Measurements from ENCODE around the gene BCAS3.
"Not testable (repeated sequence)": the region's sequence is repeated elsewhere in the genome, so short reads cannot be mapped to it uniquely, and the experiment has no call there.

BCAS3 gene

DNA sequence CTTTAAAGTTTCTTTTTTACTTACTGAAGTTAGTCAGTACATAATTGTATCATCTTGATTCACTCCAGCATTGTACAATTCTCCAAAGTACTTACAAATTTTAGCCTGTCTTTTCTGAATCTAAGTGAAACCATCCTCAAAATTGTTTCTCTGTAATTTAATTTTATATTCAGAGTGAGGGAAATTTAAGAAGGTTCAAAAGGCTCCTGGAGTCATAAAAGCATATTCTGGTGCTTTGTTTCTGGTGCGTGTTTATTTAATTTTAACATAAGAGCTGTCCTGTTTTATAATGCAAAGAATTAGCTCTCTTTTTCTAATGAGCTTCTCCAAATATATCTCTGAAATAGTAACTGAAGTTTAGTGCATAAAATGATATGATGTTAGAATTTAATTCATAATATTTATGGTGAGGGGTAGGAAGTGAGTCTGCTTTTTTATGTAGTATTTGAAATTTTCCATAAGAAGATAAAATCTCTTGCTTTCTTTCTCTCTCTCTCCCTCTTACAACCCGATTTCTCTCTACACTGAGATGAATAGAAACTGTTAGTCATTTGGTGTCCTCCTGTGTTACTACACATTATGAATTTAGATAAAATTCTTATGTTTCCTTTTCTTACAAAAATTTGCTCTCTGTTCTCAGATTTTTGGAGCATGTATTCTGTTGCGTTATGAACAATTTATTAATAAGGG lies 339.8 kb downstream of the BCAS3 start:
- no peak for FAIRE-seq

DNA sequence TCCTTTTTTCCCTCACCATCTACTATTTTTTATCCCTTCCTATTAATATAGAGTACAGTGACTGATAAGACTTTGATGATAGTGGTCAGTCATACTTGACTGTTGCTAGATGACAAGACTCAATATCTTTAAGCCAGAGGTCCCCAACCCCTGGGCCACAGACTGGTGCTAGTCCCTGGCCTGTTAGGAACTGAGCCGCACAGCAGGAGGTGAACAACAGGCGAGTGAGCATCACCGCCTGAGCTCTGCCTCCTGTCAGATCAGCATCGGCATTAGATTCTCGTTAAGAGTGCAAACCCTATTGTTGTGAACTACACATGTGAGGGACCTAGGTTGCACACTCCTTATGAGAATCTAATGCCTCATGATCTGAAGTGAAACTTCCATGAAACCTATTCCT lies 341.3 kb downstream of the BCAS3 start:
- no peak for FAIRE-seq

DNA sequence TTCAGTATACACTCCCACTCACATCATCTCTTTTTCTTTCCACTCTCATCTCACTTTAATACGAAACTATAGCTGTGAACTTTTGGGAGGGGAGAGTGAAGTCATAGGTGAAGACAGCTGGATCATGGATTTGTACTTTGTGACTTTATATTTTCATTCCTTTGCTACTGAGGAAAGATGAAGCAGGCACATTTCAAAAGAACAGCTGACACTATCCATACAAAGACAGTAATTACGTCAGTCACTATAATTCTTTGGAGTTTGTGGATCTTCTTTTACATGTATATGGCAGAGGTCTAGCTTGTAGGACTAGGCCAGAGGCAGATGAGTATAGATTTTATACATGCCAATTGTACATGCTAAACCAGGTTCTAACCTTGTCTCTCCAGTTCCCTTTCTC lies 346.3 kb downstream of the BCAS3 start:
- no peak for FAIRE-seq

DNA sequence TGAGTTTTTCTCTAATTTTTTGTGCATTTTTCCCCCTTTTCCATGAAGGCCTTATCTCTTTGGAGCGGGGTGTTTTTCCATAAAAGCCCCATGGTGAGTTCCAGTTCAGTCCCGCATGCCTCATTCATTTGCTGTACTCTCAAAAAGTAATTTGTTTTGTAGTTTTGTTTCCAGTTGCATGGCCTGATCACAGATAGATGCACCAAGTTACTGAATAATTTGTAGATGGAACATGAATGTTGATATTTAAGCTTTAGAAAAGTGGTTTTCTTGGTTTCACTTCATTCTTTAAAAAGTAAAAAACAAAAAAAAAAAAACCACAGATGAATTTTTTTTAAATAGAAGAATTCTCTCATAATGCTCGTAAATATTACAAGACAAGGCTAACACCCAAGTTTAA lies 349.2 kb downstream of the BCAS3 start:
- FAIRE-seq, result no peak

DNA sequence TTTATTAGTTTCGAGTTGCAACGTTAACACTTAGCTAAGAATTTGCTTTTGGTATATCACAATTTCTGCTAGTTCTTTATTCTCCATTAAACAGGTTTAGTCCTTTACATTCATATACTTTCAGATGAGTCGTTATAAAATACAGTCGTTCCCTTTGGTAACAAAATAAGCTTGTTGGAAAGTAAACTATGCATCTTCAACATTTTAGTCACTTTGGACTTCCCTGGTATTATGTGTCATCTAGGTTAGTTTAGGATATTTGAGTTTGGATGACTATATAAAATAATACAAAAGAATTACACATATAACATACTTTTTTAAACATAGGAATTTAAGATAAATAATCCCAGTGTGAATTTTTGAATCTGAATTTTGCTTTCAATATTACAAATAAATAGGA lies 351.5 kb downstream of the BCAS3 start:
- FAIRE-seq, result no peak

DNA sequence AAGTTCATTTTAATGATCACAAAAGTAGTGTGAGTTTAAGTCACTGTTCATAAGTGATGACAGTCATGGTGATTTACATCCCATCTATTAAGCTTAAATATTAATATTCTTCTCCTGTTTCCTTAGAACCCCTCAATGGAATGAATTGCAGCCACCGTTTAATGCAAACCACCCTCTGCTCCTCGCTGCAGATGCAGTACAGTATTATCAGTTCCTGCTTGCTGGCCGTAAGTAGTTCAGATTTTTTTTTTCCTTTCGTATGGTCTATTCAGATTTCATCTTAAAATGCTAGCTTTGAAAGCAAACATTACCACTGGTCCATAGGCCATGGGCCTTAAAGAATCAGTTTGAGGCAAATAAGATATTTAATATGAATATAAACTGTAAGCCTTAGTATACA lies 363.0 kb downstream of the BCAS3 start:
- no peak for FAIRE-seq

DNA sequence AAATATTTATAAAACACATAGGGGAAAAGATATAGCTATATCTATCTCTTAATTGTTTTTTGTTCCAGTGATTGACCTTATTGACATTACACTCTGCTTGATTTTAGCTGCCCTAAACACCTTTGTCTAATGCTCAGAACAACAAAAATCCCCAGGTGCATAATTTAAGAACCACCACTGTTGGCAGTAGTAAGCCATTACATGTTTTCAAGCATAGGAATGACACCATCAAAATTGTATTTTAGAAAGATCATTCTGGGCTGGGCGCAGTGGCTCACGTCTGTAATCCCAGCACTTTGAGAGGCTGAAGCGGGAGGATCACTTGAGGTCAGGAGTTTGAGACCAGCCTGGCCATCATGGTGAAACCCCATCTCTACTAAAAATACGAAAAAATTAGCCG lies 364.7 kb downstream of the BCAS3 start:
- not testable (repeated sequence) for FAIRE-seq

DNA sequence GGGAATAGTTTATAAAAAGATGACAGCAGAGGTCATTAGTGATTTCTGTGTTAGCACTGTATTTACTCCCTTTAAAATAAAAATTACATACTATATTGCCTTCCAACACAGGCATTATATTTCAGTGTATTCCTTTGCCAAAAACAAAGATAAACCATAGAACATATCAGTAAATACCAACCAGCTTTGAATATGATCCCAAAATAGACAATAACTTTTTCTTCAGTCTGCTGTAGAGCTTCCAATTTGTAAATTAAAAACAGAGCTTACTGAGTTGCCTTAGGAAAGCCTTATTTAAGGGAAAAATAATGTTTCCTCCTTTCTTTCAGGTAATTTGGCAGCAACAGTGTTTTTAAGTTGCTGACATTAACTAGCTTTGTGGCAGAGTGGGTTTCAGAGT lies 369.9 kb downstream of the BCAS3 start:
- no peak for FAIRE-seq

DNA sequence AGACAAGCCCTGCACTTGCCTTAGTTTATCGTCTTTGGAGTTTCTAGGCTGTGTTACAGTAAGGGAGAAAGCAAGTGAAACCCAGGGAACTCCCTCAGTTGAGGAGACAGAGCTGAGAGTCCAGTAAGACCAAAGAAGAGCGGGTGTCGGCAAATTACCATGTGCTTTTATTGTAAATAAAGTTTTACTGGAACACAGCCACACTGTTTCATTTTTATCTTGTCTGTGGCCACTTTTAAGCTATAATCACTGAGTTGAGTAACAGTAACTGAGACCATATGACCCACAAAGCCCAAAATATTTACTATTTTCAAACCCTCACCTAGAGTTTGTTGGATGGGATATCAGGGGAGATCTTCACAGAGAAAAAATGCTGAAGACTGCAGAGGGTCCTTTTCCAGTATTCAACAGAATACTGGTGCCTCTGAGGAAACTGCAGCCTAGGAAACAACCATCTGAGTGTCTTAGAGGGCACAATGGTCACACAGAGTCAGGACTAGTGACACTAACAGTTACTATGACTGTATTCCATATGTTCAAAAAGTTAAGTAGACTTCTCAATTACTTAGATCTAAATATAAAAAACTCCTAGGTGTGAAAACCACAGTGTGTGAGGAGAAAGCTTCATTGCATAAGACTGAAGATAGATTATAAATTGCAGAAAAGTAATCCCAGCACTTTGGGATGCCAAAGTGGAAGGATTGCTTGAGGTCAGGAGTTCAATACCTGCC lies 370.9 kb downstream of the BCAS3 start:
- FAIRE-seq, result no peak

DNA sequence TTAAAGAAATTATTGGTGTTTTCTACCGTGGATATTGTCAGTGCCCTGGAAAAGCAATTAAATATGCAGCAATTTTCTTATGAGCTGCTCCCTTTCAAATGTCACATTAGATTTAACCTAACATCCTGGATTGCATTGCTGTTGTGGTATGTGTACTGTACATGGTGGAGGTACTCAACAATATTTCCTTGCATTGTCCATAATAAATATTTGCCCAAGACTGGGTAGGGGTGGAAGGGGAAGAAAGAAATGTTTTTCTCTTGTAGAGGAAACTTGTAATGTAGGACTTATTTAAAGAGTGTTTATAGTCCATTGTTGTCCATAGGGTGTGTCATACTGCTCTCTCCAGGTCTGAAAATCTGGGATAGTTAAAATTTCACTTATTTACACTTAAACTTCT lies 375.8 kb downstream of the BCAS3 start:
- FAIRE-seq, result no peak

DNA sequence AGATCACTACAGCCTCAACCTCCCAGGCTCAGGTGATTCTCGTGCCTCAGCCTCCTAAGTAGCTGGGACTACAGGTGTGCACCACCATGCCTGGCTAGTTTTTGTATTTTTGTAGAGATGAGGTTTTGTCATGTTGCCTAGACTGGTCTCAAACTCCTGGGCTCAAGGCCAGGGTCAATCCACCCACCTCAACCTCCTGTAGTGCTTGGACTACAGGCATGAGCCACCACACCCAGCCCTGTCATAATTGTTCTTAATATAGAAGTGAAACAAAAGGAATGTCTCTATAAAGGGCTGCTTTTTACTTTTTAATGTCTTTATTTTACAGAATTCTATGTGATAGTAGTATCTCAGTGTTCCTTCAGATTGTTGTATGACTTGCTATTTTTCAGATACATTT lies 376.8 kb downstream of the BCAS3 start:
- FAIRE-seq, result no peak

DNA sequence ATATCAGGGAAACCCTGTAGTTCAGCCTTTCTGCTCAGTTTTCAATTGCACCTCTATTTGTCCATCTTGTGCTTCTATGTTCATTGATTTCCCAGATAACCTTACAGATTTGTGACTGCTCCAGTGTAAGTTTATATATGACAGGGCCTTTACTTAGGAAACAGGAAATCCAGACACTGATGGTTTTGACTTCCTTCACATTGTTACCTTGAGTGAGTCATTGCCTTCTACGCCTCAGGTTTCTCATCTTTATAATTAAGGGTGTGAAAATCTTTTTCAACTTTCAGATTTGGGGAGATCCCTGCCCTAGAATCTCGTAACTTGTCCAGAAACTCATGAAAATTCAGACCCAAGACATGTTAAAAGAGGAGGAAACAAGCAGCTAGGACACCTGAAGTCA lies 379.6 kb downstream of the BCAS3 start:
- no peak for FAIRE-seq

DNA sequence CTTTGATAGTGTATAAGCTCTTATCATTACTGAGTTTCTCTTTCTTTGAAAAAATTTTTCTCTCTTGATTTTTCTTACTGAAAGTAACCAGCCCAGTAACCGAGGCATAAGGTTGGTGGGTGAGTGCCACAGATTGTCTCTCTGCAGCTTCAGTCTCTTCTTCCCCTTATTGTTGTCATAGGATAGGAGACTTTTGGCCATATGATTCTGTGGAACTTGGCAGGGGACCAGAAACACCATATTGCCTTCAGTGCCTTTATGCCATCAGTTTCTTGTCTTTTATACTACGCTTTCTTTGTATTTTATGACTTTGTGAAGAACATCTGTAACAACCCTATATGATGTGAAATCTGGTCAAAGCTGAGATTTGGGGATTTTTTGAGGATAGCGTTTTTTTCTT lies 380.4 kb downstream of the BCAS3 start:
- no peak for FAIRE-seq

DNA sequence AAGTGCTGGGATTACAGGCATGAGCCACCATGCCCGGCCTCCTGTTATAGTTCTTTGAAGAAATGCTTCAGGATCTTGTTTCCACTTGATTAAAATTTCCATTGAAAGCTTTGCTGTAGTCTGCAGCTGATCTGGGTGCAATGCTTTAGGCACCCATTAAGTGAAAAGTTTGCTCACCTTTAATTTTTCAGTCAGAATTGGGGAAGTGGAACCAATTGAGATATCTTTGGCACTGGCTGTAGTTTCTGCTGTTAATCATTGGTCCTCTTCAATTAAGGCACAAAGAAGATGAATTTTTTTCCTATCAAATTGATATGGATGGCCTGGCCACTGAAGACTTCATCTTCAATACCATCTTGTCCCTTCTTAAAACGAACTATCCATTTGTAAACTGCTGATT lies 385.9 kb downstream of the BCAS3 start:
- no peak for FAIRE-seq

DNA sequence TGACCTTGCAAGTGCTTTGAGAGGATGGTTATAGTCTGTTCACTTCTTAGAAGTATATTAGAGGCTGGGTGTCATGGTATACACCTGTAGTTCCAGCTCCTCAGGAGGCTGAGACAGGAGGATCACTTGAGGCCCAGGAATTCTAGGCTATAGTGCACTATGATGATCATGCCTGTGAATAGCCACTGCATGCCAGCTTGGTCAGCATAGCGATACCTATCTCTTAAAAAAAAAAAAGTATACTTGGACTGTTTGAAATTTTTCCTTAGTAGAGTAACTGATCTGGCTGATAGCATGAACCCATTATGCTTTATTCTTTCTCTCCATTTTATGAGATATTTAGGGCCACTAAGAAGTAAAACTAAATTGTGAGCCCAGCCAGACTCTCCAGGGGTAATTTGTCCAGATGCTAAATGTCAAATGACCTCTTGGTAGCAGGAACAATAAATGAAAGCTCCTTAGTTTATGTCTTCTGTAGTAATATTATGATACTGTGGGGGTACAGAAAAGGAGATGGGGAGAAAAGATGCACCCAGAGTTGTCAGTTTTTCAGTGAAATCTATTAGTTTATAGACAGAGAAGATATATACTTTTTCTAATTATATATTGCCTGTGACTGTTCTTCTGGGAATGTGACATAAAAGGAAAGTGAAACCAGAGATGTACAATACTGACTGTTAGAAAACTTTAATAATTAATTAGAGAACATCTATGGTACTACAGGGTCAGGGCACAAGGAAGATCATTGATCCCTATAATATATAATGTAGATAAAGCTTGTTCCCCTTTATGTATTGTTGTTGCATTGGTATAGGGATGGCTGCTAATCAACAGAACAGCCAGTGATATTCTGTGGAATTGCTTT lies 386.7 kb downstream of the BCAS3 start:
- no peak for FAIRE-seq

DNA sequence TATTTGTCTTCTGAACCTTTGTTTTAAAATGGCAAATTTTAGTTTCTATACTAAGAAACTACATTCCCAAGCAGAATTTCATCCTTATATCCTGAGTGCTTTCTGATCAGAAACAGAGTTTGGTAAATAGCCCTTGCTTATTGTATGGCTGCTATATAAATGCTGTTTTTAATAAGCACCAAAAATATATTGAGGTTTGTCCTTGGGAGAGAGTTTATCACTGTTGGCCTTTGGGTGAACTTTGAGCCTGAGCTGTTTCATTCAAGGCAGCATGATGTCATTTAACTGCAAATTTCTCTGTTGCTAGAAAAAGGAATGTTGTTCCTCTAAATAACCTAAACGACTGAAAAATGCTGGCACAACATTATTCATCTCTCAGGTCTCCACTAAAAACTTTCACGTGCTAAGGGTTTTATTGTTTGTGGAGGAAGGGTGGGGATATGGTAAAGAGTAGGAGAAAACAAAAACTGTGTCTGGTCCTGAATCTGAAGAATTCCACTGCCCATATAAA lies 387.7 kb downstream of the BCAS3 start:
- no peak for FAIRE-seq

DNA sequence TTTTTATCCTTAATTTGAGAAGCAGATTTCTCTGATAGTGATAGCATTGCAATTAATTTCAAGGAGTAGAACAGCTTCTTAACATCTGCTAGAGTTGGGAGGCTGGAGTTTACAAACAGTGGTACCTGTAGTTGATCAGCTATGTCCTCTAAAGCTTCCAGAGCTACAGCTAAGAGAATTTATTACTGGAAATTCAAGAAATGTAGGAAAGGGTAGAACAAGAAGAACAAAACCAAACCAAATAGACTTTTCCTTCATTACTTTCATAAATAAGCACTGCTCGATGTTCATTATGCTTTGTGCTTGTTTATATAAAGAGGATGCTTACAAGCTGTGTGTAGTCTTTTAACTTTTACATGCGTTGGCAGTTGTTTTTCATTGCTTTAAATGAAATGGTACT lies 388.4 kb downstream of the BCAS3 start:
- FAIRE-seq, result no peak

DNA sequence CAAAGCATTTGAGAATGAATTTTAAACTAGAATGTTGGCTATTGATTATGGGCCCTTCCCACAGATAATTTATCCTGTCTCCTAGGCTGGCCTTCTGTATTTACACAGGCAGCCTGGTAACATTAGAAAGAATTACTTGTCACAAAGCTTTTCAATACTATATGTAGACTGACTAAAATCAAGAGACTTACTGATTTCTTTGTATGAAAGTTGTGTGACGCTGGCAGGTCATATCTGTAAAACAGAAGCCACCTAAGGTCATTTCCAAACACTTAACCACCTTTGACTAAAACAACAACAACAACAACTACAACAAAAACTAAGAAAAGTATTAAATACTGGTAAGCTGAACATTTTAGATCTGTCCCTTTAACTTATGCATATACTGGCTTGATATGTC lies 393.0 kb downstream of the BCAS3 start:
- FAIRE-seq, result no peak

DNA sequence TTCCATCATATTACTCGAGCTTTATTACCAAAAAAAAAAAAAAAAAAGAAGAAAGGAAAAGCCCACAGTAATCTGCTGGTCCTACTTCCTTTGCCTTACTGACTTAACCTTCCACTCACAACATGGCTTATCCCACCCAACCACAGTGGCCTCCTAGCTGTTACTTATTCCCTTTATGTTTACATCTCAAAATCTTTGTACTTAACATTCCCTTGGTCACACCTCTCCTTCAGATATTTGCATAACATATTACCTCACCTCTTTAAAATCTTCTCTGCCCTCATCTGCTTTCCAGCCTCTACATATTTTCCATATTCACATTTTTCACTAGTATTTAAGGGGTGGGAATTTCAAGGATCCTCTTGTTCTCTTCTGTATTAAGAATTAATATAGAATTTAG lies 395.0 kb downstream of the BCAS3 start:
- FAIRE-seq, result no peak

DNA sequence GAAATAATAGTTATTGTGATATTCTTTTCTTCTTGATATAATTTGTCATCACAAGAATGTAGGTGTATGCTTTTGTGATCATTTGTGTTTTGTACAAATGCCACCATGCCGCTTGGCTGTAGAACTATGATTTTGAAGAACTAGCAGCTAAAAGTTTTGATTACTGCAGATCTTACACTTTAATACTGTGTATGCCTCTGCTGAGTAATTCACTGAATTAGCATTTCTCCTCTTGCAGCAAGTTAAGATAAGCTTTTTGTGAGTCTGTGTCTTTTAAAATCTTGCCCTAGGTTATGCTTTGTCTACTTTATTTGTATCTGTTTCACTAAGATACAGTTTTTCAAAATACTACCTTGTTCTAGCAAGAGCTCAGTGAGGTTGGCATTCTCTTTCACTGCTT lies 395.5 kb downstream of the BCAS3 start:
- no peak for FAIRE-seq

DNA sequence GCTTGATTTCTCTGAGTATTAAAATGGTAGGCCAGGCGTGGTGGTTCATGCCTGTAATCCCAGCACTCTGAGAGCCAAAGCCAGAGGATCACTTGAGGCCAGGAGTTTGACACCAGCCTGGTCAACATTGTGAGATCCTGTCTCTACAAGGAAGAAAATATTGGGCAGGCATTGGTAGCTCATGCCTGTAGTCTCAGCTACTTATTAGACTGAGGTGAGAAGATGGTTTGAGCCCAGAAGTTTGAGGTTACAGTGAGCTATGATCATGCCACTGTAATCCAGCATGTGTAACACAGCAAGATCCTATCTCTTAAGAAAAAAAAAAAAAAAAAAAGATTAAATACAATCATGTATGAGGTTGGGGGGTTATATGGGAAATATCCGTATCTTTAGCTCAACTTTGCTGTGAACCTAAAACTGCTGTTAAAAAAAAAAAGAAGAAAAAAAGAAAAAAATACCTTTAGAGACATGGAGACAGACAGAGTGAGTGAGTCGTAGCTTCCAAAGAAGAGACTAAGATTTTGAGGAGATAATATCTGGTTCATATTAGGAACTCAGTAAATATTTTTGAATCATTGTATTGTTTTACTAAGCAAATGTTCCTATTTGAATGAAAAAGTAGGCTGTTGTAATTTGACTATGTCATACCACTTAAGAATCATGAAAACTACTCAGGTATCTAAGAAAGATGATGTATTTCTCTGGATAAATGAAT lies 396.3 kb downstream of the BCAS3 start:
- FAIRE-seq, result no peak

DNA sequence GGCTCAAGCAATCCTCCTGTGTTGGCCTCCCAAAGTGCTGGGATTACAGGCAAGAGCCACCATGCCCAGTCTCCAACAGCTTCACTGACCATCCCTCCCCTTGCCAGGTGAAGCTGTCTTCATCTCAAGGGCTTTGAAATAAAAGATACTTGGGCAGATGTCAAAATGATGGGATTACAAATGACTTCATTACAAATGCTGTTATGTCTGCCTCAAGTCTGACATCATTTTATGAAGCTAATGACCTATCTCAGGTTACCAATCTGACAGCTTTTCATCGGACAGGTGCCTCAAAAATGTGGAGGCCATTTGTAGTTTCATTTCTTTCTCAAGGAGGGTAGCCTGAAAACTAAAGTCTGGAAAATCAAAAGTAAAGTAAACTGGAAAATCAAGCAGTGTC lies 398.3 kb downstream of the BCAS3 start:
- FAIRE-seq, result no peak

DNA sequence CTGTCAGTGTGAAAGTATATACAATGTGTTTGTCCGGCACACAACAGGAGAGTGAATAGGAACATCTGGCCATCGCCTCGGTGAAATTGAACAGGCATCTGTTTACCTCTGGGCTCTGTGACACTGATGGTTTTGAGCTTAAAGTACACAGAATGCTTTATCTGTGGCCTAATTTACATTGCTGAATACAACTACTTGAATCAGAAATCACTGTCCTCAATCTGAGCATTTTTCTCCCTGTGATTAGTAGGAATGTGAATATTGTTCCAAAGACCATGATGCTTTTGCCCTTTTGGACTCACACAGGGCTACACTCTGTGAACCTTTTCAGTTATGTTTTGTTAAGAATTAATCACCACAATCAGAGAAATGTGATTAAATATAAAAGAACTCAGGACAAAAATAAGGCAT lies 399.0 kb downstream of the BCAS3 start:
- no peak for FAIRE-seq

Measured in TTC549 (cell line).